Activated naive CD4-positive, alpha-beta T cell treated with anti-CD3 and anti-CD28 coated beads, Interleukin-2, amount 50 U/mL, for 16 hours (primary cell): ENCODE results near the gene LMF1.
"Not testable (repeated sequence)": the region's sequence is repeated elsewhere in the genome, so short reads cannot be mapped to it uniquely, and the experiment has no call there.

Source experiments
- DNase-seq: peaks from one replicate; pipeline ENCODE4 v3.0.0-alpha.2; 2020

LMF1 gene

GRCh38 chr16:860891-861290 is 109.9 kb downstream of the LMF1 start:
- no peak for DNase-seq

- DNase-seq = not testable (repeated sequence)
Observed at GRCh38 chr16:858971-859370, 111.8 kb downstream of the LMF1 start.

- DNase-seq = not testable (repeated sequence)
Observed at GRCh38 chr16:858441-858840, 112.3 kb downstream of the LMF1 start.

- no peak for DNase-seq
Observed at GRCh38 chr16:856811-857210, 114.0 kb downstream of the LMF1 start.

GRCh38 chr16:856101-856500 is 114.7 kb downstream of the LMF1 start:
- no peak for DNase-seq

- no peak for DNase-seq
Observed at GRCh38 chr16:855471-855870, 115.3 kb downstream of the LMF1 start.

GRCh38 chr16:854808-855410 is 115.9 kb downstream of the LMF1 start:
- DNase-seq = no peak

GRCh38 chr16:853981-854807 is 116.6 kb downstream of the LMF1 start:
- DNase-seq = no peak

- no peak for DNase-seq
Observed at GRCh38 chr16:853306-853705, 117.5 kb downstream of the LMF1 start.

- no peak for DNase-seq
Observed at GRCh38 chr16:852451-853185, 118.2 kb downstream of the LMF1 start.

GRCh38 chr16:851871-852270 is 118.9 kb downstream of the LMF1 start:
- DNase-seq = no peak

GRCh38 chr16:851209-851810 is 119.5 kb downstream of the LMF1 start:
- DNase-seq = no peak

- no peak for DNase-seq
Observed at GRCh38 chr16:850668-851067, 120.1 kb downstream of the LMF1 start.

GRCh38 chr16:848510-849253 is 122.1 kb downstream of the LMF1 start:
- DNase-seq = no peak

- no peak for DNase-seq
Observed at GRCh38 chr16:847681-848445, 122.9 kb downstream of the LMF1 start.

GRCh38 chr16:847151-847550 is 123.6 kb downstream of the LMF1 start:
- no peak for DNase-seq

GRCh38 chr16:845351-845745 is 125.4 kb downstream of the LMF1 start:
- DNase-seq = no peak

GRCh38 chr16:844638-845350 is 126.0 kb downstream of the LMF1 start:
- no peak for DNase-seq

- DNase-seq = no peak
Observed at GRCh38 chr16:843771-844170, 127.0 kb downstream of the LMF1 start.

GRCh38 chr16:842711-843560 is 127.8 kb downstream of the LMF1 start:
- DNase-seq = no peak
